MG63 (cell line): ENCODE results near the gene XAB2. TPM values are rescaled to one million over a fixed set of nuclear protein-coding genes. Genes with fewer than 3 reads are reported as not detected.

Source experiments
- DNase-seq: peaks from one replicate; pipeline ENCODE4 v3.0.0-alpha.2; 2020
- H3K27me3 ChIP-seq: fragments of 250-450 bp; sonication (Bioruptor Pico); 2 replicates; pipeline ENCODE4 v1.5.1; 2020; ENCODE audit warnings: mild to moderate bottlenecking, moderate library complexity
- H3K36me3 ChIP-seq: fragments of 250-450 bp; sonication (Bioruptor Pico); 2 replicates; pipeline ENCODE4 v1.5.1; 2020; ENCODE audit warnings: mild to moderate bottlenecking, moderate library complexity
- H3K4me3 ChIP-seq: fragments of 250-450 bp; sonication (Bioruptor Pico); 2 replicates; pipeline ENCODE4 v1.5.1; 2020; ENCODE audit warnings: mild to moderate bottlenecking, moderate library complexity
- H3K9me3 ChIP-seq: fragments of 250-450 bp; sonication (Bioruptor Pico); 2 replicates; pipeline ENCODE4 v1.5.1; 2020; ENCODE audit warnings: mild to moderate bottlenecking, moderate library complexity
- total RNA-seq: library from RNA; depleted of rRNA; stranded (reverse); fragments of >200 nt; shearing (Covaris generic); gene quantifications from 2 replicates; pipeline ENCODE4 v1.2.3, GENCODE V29; 2014; ENCODE audit warnings: low replicate concordance

Gene XAB2
- total RNA-seq, 1 experiment from 2014 or later: 115 TPM

DNA sequence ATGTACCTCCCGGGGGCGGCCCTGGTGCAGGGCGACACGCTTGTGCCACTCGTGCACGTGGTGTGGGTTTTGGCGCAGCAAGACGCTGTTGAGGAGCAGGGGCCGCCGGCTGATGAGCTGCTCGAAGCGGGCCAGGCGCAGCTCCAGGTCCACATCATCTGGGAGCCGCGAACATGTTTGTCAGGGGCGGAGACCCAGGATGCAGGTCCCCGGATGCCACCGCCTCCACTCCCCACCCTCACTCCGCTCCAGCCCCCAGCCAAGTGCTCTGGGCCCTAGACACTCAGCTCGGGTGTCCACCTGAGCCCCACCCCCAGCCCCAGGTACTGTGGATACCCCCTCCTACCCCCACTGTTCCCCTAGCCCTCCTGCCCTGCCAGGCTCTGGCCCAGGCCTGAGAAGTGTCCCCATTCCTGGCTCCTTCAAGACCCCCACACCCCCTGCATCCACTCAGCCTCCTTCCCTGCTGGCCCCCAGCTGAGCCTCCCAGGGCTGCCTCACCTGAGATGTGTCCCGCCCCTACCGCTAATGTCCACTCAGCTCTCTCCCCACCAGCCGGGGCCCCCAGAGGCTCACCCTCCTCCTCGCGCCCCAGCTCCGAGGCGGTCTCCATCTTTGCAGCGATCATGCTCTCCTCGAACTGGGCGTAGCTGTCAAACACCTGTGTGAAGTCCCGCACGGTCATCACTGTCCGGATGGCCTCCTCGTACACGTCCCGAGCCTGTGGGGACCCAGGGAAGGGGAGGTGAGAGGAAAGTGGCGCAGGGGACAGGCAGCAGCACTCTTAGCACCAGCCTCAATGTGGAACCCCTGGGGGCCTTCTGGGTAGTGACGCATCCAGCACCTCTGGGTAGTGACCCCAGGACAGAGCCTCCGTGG, 5.4 kb downstream of the XAB2 start:
- DNase-seq: no peak
- Histone ChIP-seq H3K27me3 (no peaks in the 10 kb centered on the region), H3K36me3 (peaks cover 77% of the 10 kb centered on the region), H3K9me3 (no peaks in the 10 kb centered on the region), H3K4me3 (no peak overlapping the region)

DNA sequence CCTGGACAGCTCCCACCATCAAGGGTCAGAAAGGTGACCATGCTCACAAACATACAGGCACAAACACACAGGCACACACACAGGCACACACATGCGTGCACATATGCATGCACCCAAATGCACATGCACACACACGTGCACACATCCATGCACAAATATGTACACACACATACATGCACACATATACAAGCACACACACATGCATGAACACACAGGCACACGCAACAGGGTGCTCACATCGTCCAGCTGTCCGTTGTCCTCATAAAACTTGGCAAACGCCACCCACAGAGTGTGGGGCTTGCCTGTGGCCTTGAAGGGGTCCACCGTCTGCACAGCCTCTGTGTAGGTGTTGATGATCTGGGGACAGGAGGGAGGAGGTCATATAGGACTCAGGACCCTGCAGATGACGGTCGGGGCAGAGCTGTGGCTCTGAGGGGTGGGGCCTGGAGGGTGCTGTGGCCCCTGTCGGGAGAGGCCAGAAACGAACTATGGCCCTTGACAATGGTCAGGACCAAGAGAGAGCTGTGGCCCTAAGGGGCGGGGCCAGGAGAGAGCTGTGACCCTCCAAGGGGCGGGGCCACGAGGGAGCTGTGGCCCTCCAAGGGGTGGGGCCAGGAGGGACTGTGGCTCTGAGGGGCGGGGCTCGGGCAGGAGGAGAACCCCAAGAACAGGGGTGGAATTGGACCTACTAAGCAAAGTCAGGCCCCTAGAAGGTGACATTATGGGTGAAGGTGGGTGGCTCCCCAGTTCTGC, 6.2 kb downstream of the XAB2 start:
- Histone ChIP-seq H3K27me3 (no peaks in the 10 kb centered on the region), H3K36me3 (peaks cover 82% of the 10 kb centered on the region), H3K4me3 (no peak overlapping the region), H3K9me3 (no peaks in the 10 kb centered on the region)
- no peak for DNase-seq

DNA sequence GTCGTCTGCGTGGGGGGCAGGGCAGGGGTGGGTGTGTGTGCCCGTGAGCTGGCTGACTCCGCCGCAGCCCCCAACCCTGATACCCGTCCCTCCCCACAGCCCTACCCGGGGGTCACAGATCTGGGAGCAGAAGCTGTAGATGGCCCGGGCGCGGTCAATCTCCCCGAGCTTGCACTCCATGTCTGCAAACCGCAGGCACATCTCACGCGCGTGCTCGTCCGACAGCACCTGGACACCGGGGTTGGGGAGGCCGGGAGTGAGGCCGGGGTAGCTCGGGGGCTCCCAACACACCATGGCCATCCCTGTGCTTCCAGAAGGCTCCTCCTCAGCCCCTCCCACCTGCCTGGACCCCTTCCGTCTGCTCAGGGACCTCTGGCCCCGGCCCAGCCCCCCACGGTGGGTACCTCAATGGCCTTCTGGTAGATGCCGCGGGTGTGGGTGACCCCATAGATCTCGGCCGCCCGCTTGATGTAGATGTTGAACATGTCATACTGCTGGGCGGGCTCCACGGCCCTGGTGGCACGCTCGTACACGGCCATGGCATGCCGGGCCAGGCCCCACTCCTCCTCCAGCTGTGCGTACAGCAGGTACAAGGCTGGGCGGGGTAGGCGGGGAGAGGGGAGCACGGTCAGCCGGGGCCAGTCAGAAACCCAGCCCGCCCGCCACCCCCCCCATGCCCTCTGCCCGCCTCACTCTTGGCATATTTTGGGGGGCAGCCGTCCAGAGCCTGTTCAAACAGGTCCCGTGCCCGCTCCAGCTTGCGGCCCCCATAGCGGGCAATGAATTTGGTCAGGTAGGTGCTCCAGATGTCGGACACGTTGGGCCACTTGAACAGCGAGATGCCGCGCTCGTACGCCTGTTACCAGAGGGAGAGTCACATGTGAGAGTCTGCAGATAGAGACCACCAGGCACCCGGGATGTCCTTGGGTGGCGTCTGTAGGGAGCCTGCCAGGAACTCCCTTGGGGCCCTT, 8.6 kb downstream of the XAB2 start:
- Histone ChIP-seq H3K4me3 (no peak overlapping the region), H3K9me3 (no peaks in the 10 kb centered on the region), H3K36me3 (peaks cover 59% of the 10 kb centered on the region), H3K27me3 (no peaks in the 10 kb centered on the region)
- DNase-seq: no peak

DNA sequence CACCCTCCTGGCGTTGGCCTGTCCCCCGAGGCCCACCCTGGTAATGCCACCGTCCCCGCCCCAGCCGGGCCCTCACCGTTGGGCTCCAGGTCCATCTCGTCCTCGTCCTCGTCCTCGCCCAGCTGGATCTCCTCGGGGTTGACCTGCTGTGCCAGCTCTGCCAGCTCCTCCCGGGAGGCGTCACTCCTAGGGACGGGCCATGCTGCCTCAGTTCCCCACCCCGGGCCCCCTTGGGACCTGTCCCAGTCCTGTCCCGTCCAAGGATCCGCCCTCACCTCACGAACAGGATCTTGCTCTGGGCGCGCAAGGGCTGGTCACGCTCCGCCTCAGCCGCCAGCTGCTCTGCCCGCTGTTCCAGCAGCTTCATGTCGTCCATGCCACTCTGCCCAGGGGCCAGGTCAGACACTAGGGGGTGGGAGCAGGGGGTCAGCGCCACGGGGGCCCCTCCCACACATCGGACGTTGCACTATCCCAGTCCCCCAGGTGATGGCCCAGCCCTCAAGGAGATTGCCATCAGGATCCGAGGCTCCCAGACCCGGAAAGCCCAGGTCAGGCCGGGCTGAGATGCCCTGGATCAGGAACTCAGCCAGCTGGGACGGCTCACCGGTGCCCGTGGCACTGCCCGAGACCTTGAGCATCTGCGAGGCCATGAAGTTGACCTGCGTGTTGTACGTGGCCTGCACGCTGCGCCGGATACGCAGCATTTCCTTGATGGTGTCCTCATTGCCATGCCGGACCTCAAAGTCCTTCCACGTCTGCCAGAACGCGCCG, 9.5 kb downstream of the XAB2 start:
- H3K27me3 ChIP-seq: no peaks in the 10 kb centered on the region
- no peaks in the 10 kb centered on the region for H3K9me3 ChIP-seq
- no peak for DNase-seq
- H3K36me3 ChIP-seq: peaks cover 54% of the 10 kb centered on the region
- H3K4me3 ChIP-seq: no peak overlapping the region

DNA sequence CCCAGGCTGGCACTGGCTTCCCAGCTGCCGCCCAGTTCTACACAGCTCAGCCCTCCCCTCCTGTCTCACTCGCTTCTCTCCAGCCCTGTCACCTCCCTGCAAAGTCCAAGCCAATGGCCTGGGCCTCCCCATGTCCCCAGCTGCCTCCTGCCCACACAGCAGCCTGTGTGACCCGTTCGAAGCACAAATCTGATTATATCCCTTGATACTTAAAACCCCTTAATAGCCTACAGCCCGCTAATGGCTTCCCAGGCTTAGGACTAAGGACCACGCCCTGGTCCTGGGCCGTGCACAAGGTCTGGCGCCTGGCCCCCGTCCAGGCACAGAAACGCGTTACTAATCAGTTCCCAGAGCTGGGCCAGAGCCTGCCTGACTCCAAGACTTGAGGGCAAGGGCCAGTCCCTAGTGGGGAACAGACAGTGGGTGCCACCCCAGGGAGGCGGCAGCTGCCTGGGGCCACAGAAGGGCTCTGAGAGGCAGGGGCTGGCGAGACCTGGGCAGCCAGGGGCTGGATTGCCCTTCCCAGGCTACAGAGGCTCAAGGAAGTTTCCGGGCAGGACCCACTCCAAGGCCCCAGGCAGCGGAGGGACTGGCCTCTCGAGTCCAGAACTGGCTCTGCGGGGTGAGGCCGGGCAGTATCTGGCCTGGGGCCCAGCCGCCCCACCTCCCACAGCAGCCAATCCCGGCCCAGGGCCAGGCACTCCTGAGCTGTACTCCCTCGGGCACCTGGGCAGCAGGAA, 10.4 kb downstream of the XAB2 start:
- no peak for DNase-seq
- no peaks in the 10 kb centered on the region for H3K9me3 ChIP-seq

DNA sequence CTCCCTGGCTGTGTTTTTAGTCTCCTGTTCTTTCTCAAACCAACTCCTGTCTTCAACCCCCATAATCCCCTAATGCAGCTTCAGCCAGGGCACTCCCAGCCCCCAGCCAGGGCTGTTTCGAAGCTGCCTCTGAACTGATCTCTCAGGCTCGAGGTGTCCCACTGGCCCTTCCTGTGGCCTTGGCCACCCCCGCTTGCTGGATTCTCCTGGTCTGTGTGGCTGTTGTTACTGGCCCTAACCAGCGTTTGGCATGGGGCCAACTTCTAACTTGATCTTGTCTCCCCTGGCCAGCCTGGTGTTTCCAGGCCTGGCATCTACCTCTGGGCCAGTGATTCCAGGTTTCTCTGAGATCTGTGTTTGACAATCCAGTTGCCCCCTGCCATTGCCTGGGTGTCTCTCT, 11.0 kb downstream of the XAB2 start:
- no peak for DNase-seq
- H3K27me3 ChIP-seq: peaks cover 1% of the 10 kb centered on the region; the same call in 1 of the 2 replicates
- H3K9me3 ChIP-seq: no peaks in the 10 kb centered on the region
- H3K4me3 ChIP-seq: no peak overlapping the region
- peaks cover 43% of the 10 kb centered on the region for H3K36me3 ChIP-seq

More for the DNA sequence above, 10.4 kb downstream of the XAB2 start:
- Histone ChIP-seq H3K4me3 (no peak overlapping the region), H3K27me3 (no peaks in the 10 kb centered on the region), H3K36me3 (peaks cover 47% of the 10 kb centered on the region)

DNA sequence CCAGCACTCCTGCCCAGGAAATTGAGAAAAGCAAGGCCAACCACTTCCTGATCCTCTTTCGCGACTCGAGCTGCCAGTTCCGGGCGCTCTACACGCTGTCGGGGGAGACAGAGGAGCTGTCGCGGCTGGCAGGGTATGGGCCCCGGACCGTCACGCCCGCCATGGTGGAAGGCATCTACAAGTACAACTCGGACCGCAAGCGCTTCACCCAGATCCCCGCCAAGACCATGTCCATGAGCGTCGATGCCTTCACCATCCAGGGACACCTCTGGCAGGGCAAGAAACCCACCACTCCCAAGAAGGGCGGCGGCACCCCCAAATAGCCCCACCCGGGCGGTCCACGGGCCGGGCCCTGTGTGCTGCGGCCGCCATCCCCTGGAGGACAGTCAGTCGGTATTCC, 11.6 kb downstream of the XAB2 start:
- no peaks in the 10 kb centered on the region for H3K9me3 ChIP-seq
- peaks cover 3% of the 10 kb centered on the region; the same call in 1 of the 2 replicates for H3K27me3 ChIP-seq
- no peak for DNase-seq
- peaks cover 37% of the 10 kb centered on the region for H3K36me3 ChIP-seq
- no peak overlapping the region for H3K4me3 ChIP-seq

DNA sequence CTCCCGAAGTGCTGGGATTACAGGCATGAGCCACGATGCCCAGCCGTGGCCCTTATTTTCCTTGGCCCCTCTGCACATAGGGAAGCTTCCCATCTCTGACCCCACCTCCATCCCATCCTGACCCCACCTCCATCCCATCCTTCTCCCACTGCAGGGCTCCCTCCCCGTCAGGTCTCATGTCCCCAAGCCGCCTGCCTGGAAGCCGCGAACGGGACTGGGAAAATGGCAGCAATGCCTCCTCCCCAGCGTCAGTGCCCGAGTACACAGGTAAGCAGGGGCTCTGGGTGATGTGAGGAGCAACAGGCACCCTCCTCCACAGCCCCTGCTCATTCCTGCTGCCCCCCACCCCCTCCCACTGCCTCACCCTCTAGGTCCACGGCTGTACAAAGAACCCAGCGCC, 12.2 kb downstream of the XAB2 start:
- H3K36me3 ChIP-seq: peaks cover 31% of the 10 kb centered on the region
- no peak for DNase-seq
- H3K27me3 ChIP-seq: peaks cover 9% of the 10 kb centered on the region
- no peak overlapping the region for H3K4me3 ChIP-seq
- H3K9me3 ChIP-seq: no peaks in the 10 kb centered on the region

DNA sequence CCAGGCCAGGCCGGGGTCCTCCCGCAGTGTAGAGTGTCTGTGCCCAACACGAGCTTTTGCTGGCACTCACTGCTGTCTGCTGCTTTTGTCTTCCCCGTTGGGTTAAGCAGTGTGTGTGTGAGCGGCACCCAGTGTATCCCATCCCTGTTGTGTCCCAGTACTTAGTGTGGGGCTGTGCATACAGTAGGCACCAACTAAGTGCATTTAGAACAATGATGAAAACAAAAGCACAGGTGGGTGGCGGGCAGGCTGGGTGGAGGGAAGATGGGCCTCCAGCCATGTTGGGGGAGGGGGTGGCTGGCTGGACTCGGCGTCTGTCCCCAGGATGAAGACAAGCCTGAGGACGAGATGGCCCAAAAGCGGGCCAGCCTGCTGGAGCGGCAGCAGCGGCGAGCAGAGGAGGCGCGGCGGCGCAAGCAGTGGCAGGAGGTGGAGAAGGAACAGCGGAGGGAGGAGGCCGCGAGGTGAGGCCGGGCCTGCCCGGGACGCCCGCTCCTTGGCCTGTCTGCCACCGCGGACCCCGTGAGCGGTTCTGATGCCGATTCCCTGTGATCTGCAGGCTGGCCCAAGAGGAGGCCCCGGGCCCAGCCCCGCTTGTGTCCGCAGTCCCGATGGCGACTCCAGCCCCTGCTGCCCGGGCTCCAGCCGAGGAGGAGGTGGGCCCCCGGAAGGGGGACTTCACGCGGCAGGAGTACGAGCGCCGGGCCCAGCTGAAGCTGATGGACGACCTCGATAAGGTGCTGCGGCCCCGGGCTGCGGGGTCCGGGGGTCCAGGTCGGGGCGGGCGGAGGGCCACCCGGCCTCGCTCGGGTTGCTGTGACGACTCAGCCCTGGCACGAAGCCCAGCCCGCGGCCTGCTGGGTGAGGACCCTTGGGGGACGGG, 14.2 kb downstream of the XAB2 start:
- Histone ChIP-seq H3K9me3 (no peaks in the 10 kb centered on the region), H3K4me3 (no peak overlapping the region), H3K36me3 (peaks cover 12% of the 10 kb centered on the region), H3K27me3 (peaks cover 27% of the 10 kb centered on the region)
- DNase-seq: no peak

DNA sequence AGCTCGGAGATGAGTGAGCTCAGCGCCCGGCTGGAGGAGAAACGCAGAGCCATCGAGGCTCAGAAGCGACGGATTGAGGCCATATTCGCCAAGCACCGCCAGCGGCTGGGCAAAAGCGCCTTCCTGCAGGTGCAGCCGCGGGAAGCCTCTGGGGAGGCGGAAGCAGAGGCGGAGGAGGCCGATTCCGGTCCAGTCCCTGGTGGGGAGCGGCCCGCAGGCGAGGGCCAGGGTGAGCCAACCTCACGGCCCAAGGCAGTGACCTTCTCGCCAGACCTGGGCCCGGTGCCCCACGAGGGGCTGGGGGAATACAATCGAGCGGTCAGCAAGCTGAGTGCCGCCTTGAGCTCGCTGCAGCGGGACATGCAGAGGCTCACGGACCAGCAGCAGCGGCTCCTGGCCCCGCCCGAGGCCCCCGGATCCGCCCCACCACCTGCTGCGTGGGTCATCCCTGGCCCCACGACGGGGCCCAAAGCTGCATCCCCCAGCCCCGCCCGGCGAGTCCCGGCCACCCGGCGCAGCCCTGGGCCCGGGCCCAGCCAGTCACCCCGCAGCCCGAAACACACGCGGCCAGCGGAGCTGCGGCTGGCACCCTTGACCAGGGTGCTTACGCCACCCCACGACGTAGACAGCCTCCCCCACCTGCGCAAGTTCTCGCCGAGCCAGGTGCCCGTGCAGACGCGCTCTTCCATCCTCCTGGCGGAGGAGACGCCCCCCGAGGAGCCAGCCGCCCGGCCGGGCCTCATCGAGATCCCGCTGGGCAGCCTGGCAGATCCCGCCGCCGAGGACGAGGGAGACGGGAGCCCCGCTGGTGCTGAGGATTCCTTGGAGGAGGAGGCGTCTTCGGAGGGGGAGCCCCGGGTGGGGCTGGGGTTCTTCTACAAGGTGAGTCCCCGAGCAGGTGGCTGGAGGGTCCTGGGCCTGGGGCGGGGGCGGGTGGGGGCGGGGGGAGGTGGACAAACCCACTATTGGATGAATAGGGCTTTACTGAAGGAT, 16.8 kb downstream of the XAB2 start:
- Histone ChIP-seq H3K27me3 (peaks cover 52% of the 10 kb centered on the region), H3K4me3 (no peak overlapping the region), H3K36me3 (no peaks in the 10 kb centered on the region), H3K9me3 (no peaks in the 10 kb centered on the region)
- no peak for DNase-seq

DNA sequence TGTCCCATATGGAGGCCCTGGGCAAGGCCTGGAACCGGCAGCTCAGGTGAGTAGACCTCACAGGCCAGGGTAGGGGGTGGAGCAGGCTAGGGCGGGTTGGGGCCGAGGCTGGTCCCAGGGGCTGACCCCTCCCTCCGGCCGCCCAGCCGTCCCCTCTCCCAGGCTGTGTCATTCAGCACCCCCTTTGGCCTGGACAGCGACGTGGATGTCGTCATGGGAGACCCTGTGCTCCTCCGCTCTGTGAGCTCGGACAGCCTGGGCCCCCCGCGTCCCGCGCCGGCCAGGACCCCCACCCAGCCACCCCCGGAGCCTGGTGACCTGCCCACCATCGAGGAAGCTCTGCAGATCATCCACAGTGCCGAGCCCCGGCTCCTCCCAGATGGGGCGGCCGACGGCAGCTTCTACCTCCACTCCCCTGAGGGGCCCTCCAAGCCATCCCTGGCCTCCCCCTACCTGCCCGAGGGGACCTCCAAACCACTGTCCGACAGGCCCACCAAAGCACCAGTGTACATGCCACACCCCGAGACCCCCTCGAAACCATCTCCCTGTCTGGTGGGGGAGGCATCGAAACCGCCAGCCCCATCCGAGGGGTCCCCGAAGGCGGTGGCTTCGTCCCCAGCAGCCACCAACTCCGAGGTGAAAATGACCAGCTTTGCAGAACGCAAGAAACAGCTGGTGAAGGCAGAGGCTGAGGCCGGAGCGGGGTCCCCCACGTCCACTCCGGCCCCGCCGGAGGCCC, 17.6 kb downstream of the XAB2 start:
- peaks cover 59% of the 10 kb centered on the region for H3K27me3 ChIP-seq
- no peaks in the 10 kb centered on the region for H3K9me3 ChIP-seq
- DNase-seq: no peak
- no peak overlapping the region for H3K4me3 ChIP-seq
- no peaks in the 10 kb centered on the region for H3K36me3 ChIP-seq

DNA sequence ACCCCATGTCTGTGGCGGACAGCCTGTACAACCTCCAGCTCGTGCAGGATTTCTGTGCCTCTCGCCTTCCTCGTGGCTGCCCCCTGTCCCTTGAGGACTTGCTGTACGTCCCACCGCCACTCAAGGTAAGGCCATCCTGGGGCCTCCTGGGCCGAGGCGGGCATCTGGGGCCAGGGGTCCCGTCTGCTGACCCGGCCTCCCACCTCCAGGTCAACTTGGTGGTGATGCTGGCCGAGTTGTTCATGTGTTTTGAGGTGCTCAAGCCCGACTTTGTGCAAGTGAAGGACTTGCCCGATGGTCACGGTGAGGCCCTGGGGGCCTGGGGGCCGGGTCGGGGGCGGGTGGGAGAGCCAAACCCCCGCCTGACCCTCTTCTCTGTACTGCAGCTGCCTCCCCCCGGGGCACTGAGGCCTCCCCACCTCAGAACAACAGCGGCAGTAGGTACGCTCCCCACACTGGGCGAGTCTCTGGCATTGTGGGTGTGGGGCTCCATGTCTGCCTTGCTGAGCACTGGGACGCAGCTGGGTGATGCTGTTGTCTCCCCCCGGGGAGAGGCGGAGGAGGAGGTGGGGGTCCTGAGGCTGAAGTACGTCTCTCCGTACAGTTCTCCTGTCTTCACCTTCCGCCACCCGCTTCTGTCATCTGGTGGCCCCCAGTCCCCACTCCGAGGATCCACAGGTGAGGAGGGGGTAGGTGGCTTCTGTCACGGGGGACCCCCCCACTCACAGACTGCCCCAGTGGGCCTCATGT, 18.7 kb downstream of the XAB2 start:
- Histone ChIP-seq H3K27me3 (peaks cover 68% of the 10 kb centered on the region), H3K4me3 (no peak overlapping the region), H3K9me3 (peaks cover 1% of the 10 kb centered on the region), H3K36me3 (no peaks in the 10 kb centered on the region)
- DNase-seq: no peak
